HS-27A (cell line): ENCODE results near the gene GATAD2A.
"Not testable (repeated sequence)": the region's sequence is repeated elsewhere in the genome, so short reads cannot be mapped to it uniquely, and the experiment has no call there.

ENCODE experiments used
- DNase-seq: peaks from one replicate; pipeline ENCODE4 v3.0.0-alpha.2; 2012; ENCODE audit warnings: low read depth, missing footprints

GATAD2A gene

GRCh38 chr19:19468424-19469050 lies 63.1 kb downstream of the GATAD2A start:
- DNase-seq = no peak

GRCh38 chr19:19470579-19470978 lies 65.1 kb downstream of the GATAD2A start:
- DNase-seq = no peak

- no peak for DNase-seq
These were observed 66.2 kb downstream of the GATAD2A start for GRCh38 chr19:19471682-19472081.

GRCh38 chr19:19472106-19472505 lies 66.6 kb downstream of the GATAD2A start:
- not testable (repeated sequence) for DNase-seq

GRCh38 chr19:19475015-19475765 lies 69.7 kb downstream of the GATAD2A start:
- DNase-seq = no peak

GRCh38 chr19:19475849-19476828 lies 70.7 kb downstream of the GATAD2A start:
- DNase-seq = no peak

- DNase-seq = no peak
These were observed 72.4 kb downstream of the GATAD2A start for GRCh38 chr19:19477705-19478383.

- no peak for DNase-seq
These were observed 75.2 kb downstream of the GATAD2A start for GRCh38 chr19:19480688-19481087.

GRCh38 chr19:19482809-19483596 lies 77.5 kb downstream of the GATAD2A start:
- DNase-seq = no peak

GRCh38 chr19:19485161-19485997 lies 79.9 kb downstream of the GATAD2A start:
- DNase-seq = no peak

GRCh38 chr19:19485998-19486290 lies 80.5 kb downstream of the GATAD2A start:
- no peak for DNase-seq

GRCh38 chr19:19486343-19487076 lies 81.0 kb downstream of the GATAD2A start:
- DNase-seq = no peak

- no peak for DNase-seq
These were observed 81.8 kb downstream of the GATAD2A start for GRCh38 chr19:19487077-19487949.

GRCh38 chr19:19487950-19488874 lies 82.7 kb downstream of the GATAD2A start:
- DNase-seq = no peak

GRCh38 chr19:19488875-19489690 lies 83.6 kb downstream of the GATAD2A start:
- DNase-seq = peak; percentile 90

- no peak for DNase-seq
These were observed 84.3 kb downstream of the GATAD2A start for GRCh38 chr19:19489804-19490204.
